OCI-LY3 (cell line): ENCODE data around the gene EDAR.

ENCODE experiments used
- H2AFZ ChIP-seq: fragments of 200-600, 300-600 bp; shearing (Covaris generic); 2 replicates; pipeline ENCODE4 v1.6.0; 2014; ENCODE audit warnings: antibody characterized with exemption, low read depth, low read length
- H3K27ac ChIP-seq: fragments of 200-600, 300-600 bp; sonication (generic); 2 replicates; pipeline ENCODE4 v1.5.1; 2014; ENCODE audit warnings: mild to moderate bottlenecking, low read length, moderate library complexity, mixed read lengths
- H3K27me3 ChIP-seq: fragments of 200-600, 300-600 bp; sonication (generic); 2 replicates; pipeline ENCODE4 v1.6.1; 2014; ENCODE audit warnings: low read depth, low read length, mixed read lengths
- H3K36me3 ChIP-seq: fragments of 200-600, 300-600 bp; sonication (generic); replicated peaks from 2 replicates; pipeline ENCODE3; 2014; ENCODE audit warnings: low read depth, low read length, mixed read lengths
- H3K4me1 ChIP-seq: fragments of 300-600, 200-600 bp; sonication (generic); 2 replicates; pipeline ENCODE4 v1.6.1; 2014; ENCODE audit warnings: low read length, mixed read lengths
- H3K4me2 ChIP-seq: fragments of 200-600, 300-600 bp; sonication (generic); 2 replicates; pipeline ENCODE4 v1.6.1; 2014; ENCODE audit warnings: low read length, mixed read lengths
- H3K4me3 ChIP-seq: fragments of 300-600, 200-600 bp; sonication (generic); 2 replicates; pipeline ENCODE4 v1.5.1; 2014; ENCODE audit warnings: antibody characterized with exemption, mild to moderate bottlenecking, low read length, moderate library complexity
- H3K79me2 ChIP-seq: fragments of 300-600, 200-600 bp; shearing (Covaris generic); 2 replicates; pipeline ENCODE4 v1.6.1; 2014; ENCODE audit warnings: mild to moderate bottlenecking, low read length, mixed read lengths
- H3K9ac ChIP-seq: fragments of 300-600, 200-600 bp; shearing (Covaris generic); 2 replicates; pipeline ENCODE4 v1.6.0; 2014; ENCODE audit warnings: mild to moderate bottlenecking, low read length, moderate library complexity
- H3K9me3 ChIP-seq: fragments of 200-600, 300-600 bp; shearing (Covaris generic); 2 replicates; pipeline ENCODE4 v1.6.1; 2014; ENCODE audit warnings: low read length, mixed read lengths; ENCODE audit not compliant: insufficient read depth
- H4K20me1 ChIP-seq: fragments of 200-600, 300-600 bp; sonication (generic); 2 replicates; pipeline ENCODE4 v1.6.1; 2016; ENCODE audit warnings: low read length, mixed read lengths; ENCODE audit not compliant: insufficient read depth
- EZH2phosphoT487 ChIP-seq: fragments of 200-600 bp; shearing (Covaris generic); IDR thresholded peaks from 2 replicates; pipeline ENCODE4 v1.6.1; 2018; ENCODE audit warnings: antibody characterized with exemption, mixed run types, low read depth
- TF ChIP-seq, protein P1 (sequence below): fragments of 200-600, 300-600 bp; sonication (generic); IDR thresholded peaks from 2 replicates; pipeline ENCODE4 v1.5.1; 2014; ENCODE audit warnings: antibody characterized with exemption, low read length, low read depth

Gene EDAR

DNA sequence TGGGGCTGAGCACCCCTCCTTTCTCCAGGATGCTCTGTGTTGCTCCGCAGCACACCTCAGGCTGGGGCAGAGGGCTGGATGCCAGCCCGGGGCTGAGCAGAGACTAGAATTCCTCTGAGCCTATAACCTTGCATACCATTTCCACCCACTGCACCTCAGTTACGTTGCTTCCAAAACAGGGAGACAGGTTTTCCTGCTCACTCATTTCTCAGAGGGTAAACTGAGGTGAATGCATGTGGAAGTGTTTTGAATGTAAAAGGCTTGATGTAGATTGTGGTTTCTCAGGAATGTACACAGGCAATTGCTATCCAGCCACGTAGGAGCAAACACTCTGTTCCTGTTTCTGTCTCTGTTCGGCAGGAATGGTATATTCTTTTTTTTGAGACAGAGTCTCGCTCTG, 45.3 kb downstream of the EDAR start:
- H3K4me2 ChIP-seq, result no peak overlapping the region
- H3K9ac ChIP-seq, result no peak overlapping the region
- no peak overlapping the region for H2AFZ ChIP-seq
- no peaks in the 10 kb centered on the region for H3K79me2 ChIP-seq
- no peaks in the 10 kb centered on the region for H3K4me1 ChIP-seq
- TF ChIP-seq EZH2phosphoT487, result no peak
- TF ChIP-seq, protein P1, sequence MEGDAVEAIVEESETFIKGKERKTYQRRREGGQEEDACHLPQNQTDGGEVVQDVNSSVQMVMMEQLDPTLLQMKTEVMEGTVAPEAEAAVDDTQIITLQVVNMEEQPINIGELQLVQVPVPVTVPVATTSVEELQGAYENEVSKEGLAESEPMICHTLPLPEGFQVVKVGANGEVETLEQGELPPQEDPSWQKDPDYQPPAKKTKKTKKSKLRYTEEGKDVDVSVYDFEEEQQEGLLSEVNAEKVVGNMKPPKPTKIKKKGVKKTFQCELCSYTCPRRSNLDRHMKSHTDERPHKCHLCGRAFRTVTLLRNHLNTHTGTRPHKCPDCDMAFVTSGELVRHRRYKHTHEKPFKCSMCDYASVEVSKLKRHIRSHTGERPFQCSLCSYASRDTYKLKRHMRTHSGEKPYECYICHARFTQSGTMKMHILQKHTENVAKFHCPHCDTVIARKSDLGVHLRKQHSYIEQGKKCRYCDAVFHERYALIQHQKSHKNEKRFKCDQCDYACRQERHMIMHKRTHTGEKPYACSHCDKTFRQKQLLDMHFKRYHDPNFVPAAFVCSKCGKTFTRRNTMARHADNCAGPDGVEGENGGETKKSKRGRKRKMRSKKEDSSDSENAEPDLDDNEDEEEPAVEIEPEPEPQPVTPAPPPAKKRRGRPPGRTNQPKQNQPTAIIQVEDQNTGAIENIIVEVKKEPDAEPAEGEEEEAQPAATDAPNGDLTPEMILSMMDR, result no peak
- no peak overlapping the region for H3K27ac ChIP-seq
- H4K20me1 ChIP-seq, result no peaks in the 10 kb centered on the region
- H3K27me3 ChIP-seq, result no peaks in the 10 kb centered on the region
- H3K9me3 ChIP-seq, result peaks cover 10% of the 10 kb centered on the region; the same call in 1 of the 2 replicates
- H3K36me3 ChIP-seq, result no peaks in the 10 kb centered on the region
- no peak overlapping the region for H3K4me3 ChIP-seq

DNA sequence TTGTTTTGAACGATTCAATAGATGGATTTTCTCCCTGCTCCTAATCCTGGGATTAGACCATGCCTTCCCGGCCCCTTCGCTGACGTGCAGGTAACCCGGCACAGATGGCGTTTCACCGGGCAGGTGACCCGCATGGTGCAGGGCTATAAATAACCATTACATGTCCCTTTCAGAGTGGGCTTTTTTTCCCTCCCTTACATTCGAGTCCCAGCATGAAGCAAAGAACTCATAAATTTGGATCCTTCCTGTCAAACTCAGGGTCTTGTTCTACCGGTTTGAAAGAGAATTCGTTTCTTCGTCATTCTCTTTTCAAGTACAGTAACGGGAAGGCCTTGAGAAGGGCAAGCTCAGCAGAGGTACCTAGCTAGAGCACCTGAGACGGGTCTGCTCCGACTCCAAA, 46.1 kb downstream of the EDAR start:
- no peak overlapping the region for H2AFZ ChIP-seq
- no peaks in the 10 kb centered on the region for H3K4me1 ChIP-seq
- no peaks in the 10 kb centered on the region for H3K27me3 ChIP-seq
- no peak overlapping the region for H3K4me2 ChIP-seq
- H4K20me1 ChIP-seq, result no peaks in the 10 kb centered on the region
- H3K9ac ChIP-seq, result no peak overlapping the region
- H3K4me3 ChIP-seq, result no peak overlapping the region
- H3K36me3 ChIP-seq, result no peaks in the 10 kb centered on the region
- TF ChIP-seq, protein P1, result no peak
- no peak for TF ChIP-seq EZH2phosphoT487
- peaks cover 10% of the 10 kb centered on the region; the same call in 1 of the 2 replicates for H3K9me3 ChIP-seq
- H3K27ac ChIP-seq, result no peak overlapping the region
- no peaks in the 10 kb centered on the region for H3K79me2 ChIP-seq

DNA sequence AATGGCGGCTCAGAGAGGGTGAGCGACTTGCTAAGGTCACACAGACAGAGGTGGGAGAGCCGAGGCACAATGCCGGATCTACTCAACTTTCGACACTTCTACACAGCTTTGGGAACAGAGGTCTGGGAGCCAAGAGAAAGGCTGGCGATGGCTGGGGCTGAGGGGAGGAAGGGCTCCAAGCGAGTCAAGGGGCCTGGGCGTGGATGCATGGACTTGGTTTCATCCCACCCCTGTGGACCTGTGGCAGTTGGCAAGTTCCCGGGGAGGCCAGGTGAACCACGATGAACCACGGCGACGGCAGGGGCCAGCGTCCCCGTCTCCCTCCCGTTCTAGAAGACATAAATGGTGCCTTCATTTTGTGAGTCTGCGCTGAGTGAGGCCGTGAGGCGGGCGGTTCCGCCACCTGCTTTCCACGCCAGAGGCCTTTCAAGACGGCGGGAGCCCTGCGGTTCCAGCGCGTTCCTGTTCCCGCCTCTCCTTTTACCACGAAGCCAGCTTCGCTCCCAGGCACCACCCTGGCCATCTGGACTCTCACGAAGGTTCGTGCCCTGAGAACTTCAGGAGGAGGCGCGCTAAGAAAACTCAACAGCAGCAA, 46.7 kb downstream of the EDAR start:
- H3K27ac ChIP-seq, result no peak overlapping the region

DNA sequence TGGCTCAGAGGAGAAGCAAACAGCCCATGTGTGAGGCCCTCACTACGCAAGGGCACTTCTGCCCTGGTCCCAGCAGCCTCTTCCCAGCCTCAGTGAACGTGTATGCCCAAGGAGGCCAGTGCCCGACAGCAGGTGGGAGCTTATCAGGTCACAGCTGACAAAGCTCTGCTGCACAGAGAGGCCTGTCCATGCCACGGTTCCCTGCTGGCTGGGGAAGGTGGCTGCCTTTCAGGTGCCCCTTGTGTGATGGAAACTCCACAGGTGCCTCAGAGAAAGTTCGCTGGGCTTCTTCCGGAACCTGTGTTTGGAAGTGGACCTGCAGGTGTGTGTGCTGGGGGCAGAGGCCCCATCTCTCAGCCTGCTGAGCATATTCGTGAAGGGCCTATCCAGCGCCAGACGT, 47.3 kb downstream of the EDAR start:
- Histone ChIP-seq H3K27ac (no peak overlapping the region), H4K20me1 (no peaks in the 10 kb centered on the region), H2AFZ (no peak overlapping the region), H3K9me3 (peaks cover 6% of the 10 kb centered on the region; the same call in 1 of the 2 replicates), H3K27me3 (no peaks in the 10 kb centered on the region), H3K9ac (no peak overlapping the region), H3K4me2 (no peak overlapping the region), H3K4me3 (no peak overlapping the region), H3K79me2 (no peaks in the 10 kb centered on the region), H3K4me1 (no peaks in the 10 kb centered on the region), H3K36me3 (no peaks in the 10 kb centered on the region)
- TF ChIP-seq EZH2phosphoT487, result no peak
- TF ChIP-seq, protein P1, result no peak

More for the DNA sequence above, 46.7 kb downstream of the EDAR start:
- no peak overlapping the region for H3K9ac ChIP-seq
- H4K20me1 ChIP-seq, result no peaks in the 10 kb centered on the region
- no peak for TF ChIP-seq EZH2phosphoT487
- TF ChIP-seq, protein P1, result no peak
- no peaks in the 10 kb centered on the region for H3K79me2 ChIP-seq
- no peak overlapping the region for H2AFZ ChIP-seq
- no peaks in the 10 kb centered on the region for H3K36me3 ChIP-seq
- no peak overlapping the region for H3K4me2 ChIP-seq
- H3K27me3 ChIP-seq, result no peaks in the 10 kb centered on the region
- H3K9me3 ChIP-seq, result peaks cover 10% of the 10 kb centered on the region; the same call in 1 of the 2 replicates
- no peaks in the 10 kb centered on the region for H3K4me1 ChIP-seq
- no peak overlapping the region for H3K4me3 ChIP-seq
